Mucosa of descending colon (tissue), 3 donors: ENCODE measurements around the gene RAD51B. TPM values are rescaled to one million over a fixed set of nuclear protein-coding genes. Genes with fewer than 3 reads are reported as not detected.

Experiments
- ATAC-seq: fragments of 200-7000 bp; cut with Tn5 transposase; one replicate; pipeline ENCODE4 v1.9.1; 2020; ENCODE audit warnings: mild to moderate bottlenecking, moderate library complexity
- DNase-seq, 3 donors: peaks; one replicate each; pipeline ENCODE4 v3.0.0-alpha.2; 2020
- H3K36me3 ChIP-seq: fragments of 200-600 bp; one replicate; pipeline ENCODE4 v1.8.0; 2021; ENCODE audit warnings: low read depth, mild to moderate bottlenecking
- H3K4me1 ChIP-seq: fragments of 200-600 bp; one replicate; pipeline ENCODE4 v1.8.0; 2021; ENCODE audit warnings: low read depth, mild to moderate bottlenecking
- H3K4me3 ChIP-seq: fragments of 200-600 bp; one replicate; pipeline ENCODE4 v1.8.0; 2021; ENCODE audit warnings: mild to moderate bottlenecking
- H3K9me3 ChIP-seq: fragments of 200-600 bp; one replicate; pipeline ENCODE4 v1.8.0; 2021; ENCODE audit warnings: mild to moderate bottlenecking
- CTCF ChIP-seq: fragments of 200-600 bp; IDR thresholded peaks from one replicate; pipeline ENCODE4 v1.8.0; 2022; ENCODE audit warnings: antibody characterized with exemption, mild to moderate bottlenecking
- intact Hi-C, 2 donors: fragments of 100-400 bp; cut with DNase I in 1 of 2; cut with micrococcal nuclease in 1 of 2; formaldehyde crosslinking; loops; one replicate each; pipeline versions ENCODE4 v1.11.0 to v1.11.1; 2022; cut with DNase I, micrococcal nuclease
- total RNA-seq, 3 donors: library from RNA; stranded (reverse); fragmentation: NEBNext Ultra II Directional in 2 of 3; extraction: Animal tissue kit (Norgen Biotek cat#: 25700) in 2 of 3; gene quantifications; one replicate each; pipeline versions ENCODE4 v1.2.1 to v1.2.4, GENCODE V29; 2021 to 2023
- donor health status: DM: no; HTN: no; CAD: no; lungs with moderate emphysema.
- donor health status: DM: no; HTN: no; CAD: no.
- donor health status: DM: no; HTN: yes; CAD: no.

RAD51B gene
- total RNA-seq, 3 donors from 2014 or later, result 15.8 to 23.3 (median 20.9) TPM

GRCh38 chr14:68528040-68528687 is 708.6 kb downstream of the RAD51B start:
- no peak for ATAC-seq
- Histone ChIP-seq H3K4me1 (peaks cover 12% of the 10 kb centered on the region), H3K36me3 (no peaks in the 10 kb centered on the region), H3K4me3 (no peak overlapping the region), H3K9me3 (peaks cover 21% of the 10 kb centered on the region)
- intact Hi-C loops, result no loop called here
- no peak for TF ChIP-seq CTCF
- no peak for DNase-seq

GRCh38 chr14:68530443-68530842 is 710.9 kb downstream of the RAD51B start:
- ATAC-seq, result no peak
- peaks cover 12% of the 10 kb centered on the region for H3K4me1 ChIP-seq
- DNase-seq, result no peak
- no peak for TF ChIP-seq CTCF
- H3K4me3 ChIP-seq, result no peak overlapping the region
- no peaks in the 10 kb centered on the region for H3K36me3 ChIP-seq
- intact Hi-C loops, result no loop called here
- peaks cover 21% of the 10 kb centered on the region for H3K9me3 ChIP-seq

GRCh38 chr14:68532496-68532895 is 712.9 kb downstream of the RAD51B start:
- H3K9me3 ChIP-seq, result peaks cover 21% of the 10 kb centered on the region

GRCh38 chr14:68534276-68534675 is 714.7 kb downstream of the RAD51B start:
- no peak for DNase-seq
- Histone ChIP-seq H3K36me3 (no peaks in the 10 kb centered on the region), H3K4me1 (no peaks in the 10 kb centered on the region), H3K9me3 (peaks cover 21% of the 10 kb centered on the region), H3K4me3 (no peak overlapping the region)
- TF ChIP-seq CTCF, result no peak
- intact Hi-C loops, result no loop called here
- ATAC-seq, result no peak

More at GRCh38 chr14:68532496-68532895, 712.9 kb downstream of the RAD51B start:
- DNase-seq (no peak), ATAC-seq (no peak)
- Histone ChIP-seq H3K4me1 (peaks cover 7% of the 10 kb centered on the region), H3K4me3 (no peak overlapping the region), H3K36me3 (no peaks in the 10 kb centered on the region)
- no peak for TF ChIP-seq CTCF
- intact Hi-C loops, result no loop called here

GRCh38 chr14:68535404-68536017 is 715.9 kb downstream of the RAD51B start:
- ATAC-seq, result no peak
- intact Hi-C loops, result no loop called here
- H3K36me3 ChIP-seq, result no peaks in the 10 kb centered on the region

More at GRCh38 chr14:68535404-68536017, 715.9 kb downstream of the RAD51B start:
- TF ChIP-seq CTCF, result no peak
- Histone ChIP-seq H3K4me3 (no peak overlapping the region), H3K9me3 (peaks cover 13% of the 10 kb centered on the region), H3K4me1 (no peaks in the 10 kb centered on the region)
- DNase-seq, result no peak
